Mesodermal cell (in vitro differentiated cells): Measurements from ENCODE around the gene CACNA1G.

ENCODE experiments used
- H3K27ac ChIP-seq: 2 replicates; pipeline ENCODE4 v1.7.0; 2013; ENCODE audit warnings: mild to moderate bottlenecking, low read depth, low read length, moderate library complexity; ENCODE audit not compliant: severe bottlenecking
- H3K36me3 ChIP-seq: 2 replicates; pipeline ENCODE4 v1.7.1; 2013; ENCODE audit warnings: mild to moderate bottlenecking, low read length, moderate library complexity; ENCODE audit not compliant: control insufficient read depth, insufficient read depth
- H3K4me1 ChIP-seq: one replicate; pipeline ENCODE4 v1.7.1; 2013; ENCODE audit warnings: mild to moderate bottlenecking, low read length; ENCODE audit not compliant: insufficient read depth, control insufficient read depth, poor library complexity, severe bottlenecking
- H3K4me3 ChIP-seq: 2 replicates; pipeline ENCODE4 v1.7.0; 2013; ENCODE audit warnings: low read length, control low read depth, mild to moderate bottlenecking; ENCODE audit not compliant: insufficient read depth, poor library complexity, severe bottlenecking; ENCODE audit errors: extremely low read depth
- H3K9me3 ChIP-seq: 2 replicates; pipeline ENCODE4 v1.7.1; 2013; ENCODE audit warnings: mild to moderate bottlenecking, low read length, moderate library complexity; ENCODE audit not compliant: control insufficient read depth
- WGBS, 2 experiments: methylation state at CpG; one replicate each; pipeline ENCODE4 v1.1.5; 2013; ENCODE audit warnings: missing lambda C conversion rate in 2 of 2; ENCODE audit not compliant: insufficient coverage in 2 of 2; 5-methylcytosine and 5-hydroxymethylcytosine counted together

Gene CACNA1G

GRCh38 chr17:50642722-50643656 lies 82.5 kb downstream of the CACNA1G start:
- no peaks in the 10 kb centered on the region for H3K9me3 ChIP-seq
- no peaks in the 10 kb centered on the region for H3K36me3 ChIP-seq
- no peak overlapping the region for H3K4me3 ChIP-seq
- peaks cover 24% of the 10 kb centered on the region for H3K4me1 ChIP-seq
- no peak overlapping the region for H3K27ac ChIP-seq
- WGBS, 2 experiments: 94 to 95% methylated on average over 8 to 10 of the region's 10 CpGs

DNA sequence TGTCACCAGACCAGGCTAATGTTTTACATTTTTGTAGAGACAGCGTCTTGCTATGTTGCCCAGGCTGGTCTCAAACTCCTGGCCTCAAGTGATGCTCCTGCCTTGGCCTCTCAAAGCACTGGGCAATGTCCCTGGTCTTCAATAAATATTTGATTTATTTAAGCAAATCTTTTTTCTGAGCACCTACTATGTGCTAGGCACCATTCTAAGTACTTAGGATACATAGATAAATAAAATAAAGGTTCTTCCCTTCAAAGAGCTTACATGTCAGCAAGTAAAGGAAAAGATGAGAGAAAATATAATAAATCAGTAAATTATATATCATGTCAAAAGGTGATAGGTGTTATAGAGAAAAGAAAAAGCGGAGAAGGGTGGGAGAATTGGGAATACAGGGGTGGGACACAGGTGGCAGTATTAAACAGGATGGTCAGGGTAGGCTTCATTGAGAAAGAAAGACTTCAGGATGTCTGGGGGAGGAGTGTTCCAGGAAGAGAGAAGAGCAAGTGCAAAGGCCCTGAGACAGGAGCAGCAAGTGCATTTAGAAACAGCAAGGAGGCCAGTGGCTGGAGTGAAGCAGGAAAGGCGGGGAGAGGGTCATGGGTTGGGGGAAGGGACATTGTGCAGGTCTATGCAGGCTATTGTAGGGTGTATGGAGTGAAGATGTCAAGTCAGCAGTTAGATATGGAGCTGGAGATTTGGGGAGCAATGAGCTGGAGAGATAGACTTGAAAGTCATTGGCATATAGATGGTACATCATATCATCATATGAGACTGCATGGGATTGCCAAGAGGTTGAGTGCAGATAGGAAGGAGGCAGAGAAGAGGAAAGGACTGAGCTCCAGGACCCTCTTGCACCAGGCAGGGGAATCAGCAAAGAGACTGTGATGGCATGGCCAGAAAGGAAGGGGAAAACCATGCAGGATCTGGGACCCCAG lies 85.5 kb downstream of the CACNA1G start:
- H3K4me3 ChIP-seq: no peak overlapping the region
- WGBS, 2 experiments: 91 to 96% methylated on average over 2 to 3 of the region's 3 CpGs
- H3K36me3 ChIP-seq: no peaks in the 10 kb centered on the region
- H3K27ac ChIP-seq: no peak overlapping the region
- no peaks in the 10 kb centered on the region for H3K9me3 ChIP-seq
- peaks cover 5% of the 10 kb centered on the region for H3K4me1 ChIP-seq

DNA sequence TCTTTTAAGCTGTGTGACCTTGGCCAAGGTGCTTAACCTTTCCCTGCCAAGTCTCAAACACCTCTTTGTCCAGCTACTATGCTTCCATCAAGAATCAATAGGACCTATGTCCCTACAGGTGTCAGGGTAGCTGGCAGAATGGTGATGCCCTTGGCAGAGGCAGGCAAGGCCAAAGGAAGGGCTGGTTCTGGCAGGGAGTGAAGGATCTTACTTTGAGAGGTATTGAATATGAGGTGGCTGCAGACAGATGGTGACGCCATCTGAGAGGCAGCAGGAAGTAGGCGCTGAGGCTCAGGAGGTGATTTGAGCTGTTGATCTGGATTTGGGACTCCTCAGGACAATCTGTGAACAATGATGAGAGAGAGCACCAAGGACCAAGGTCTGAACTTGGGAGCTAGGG lies 86.7 kb downstream of the CACNA1G start:
- H3K36me3 ChIP-seq: no peaks in the 10 kb centered on the region
- H3K9me3 ChIP-seq: no peaks in the 10 kb centered on the region
- 96 to 100% methylated on average over 2 of the region's 2 CpGs for WGBS, 2 experiments
- H3K4me1 ChIP-seq: no peaks in the 10 kb centered on the region
- no peak overlapping the region for H3K27ac ChIP-seq
- no peak overlapping the region for H3K4me3 ChIP-seq

GRCh38 chr17:50649042-50649908 lies 88.8 kb downstream of the CACNA1G start:
- Histone ChIP-seq H3K4me1 (no peaks in the 10 kb centered on the region), H3K9me3 (no peaks in the 10 kb centered on the region), H3K27ac (no peak overlapping the region), H3K4me3 (no peak overlapping the region), H3K36me3 (no peaks in the 10 kb centered on the region)
- WGBS, 2 experiments: 98 to 100% methylated on average over 3 of the region's 7 CpGs

GRCh38 chr17:50651661-50652060 lies 91.1 kb downstream of the CACNA1G start:
- no CpG with 5 or more reads among the region's 2 CpGs for WGBS, 2 experiments

DNA sequence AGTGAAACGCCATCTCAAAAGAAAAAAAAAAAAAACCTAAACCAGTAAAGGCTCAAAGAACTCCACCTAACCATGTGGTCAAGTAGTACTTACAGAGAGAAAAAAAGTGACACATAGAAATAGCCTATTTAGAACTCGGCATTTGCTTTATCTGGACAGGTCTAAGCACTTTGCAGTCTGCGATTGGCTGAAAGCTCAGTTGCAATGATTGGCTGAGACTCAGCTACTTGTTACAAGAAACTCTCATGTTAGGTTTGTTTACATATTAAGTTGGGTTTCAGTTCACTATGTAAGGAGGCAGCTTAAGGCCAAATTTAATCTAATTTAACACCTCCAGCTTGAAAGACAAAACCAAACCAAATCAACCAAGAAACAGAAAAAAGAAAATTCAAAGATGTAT lies 93.2 kb downstream of the CACNA1G start:
- 79 to 90% methylated on average over 2 of the region's 3 CpGs for WGBS, 2 experiments
- Histone ChIP-seq H3K9me3 (no peaks in the 10 kb centered on the region), H3K27ac (no peak overlapping the region), H3K36me3 (no peaks in the 10 kb centered on the region), H3K4me3 (no peak overlapping the region), H3K4me1 (no peaks in the 10 kb centered on the region)

More at GRCh38 chr17:50651661-50652060, 91.1 kb downstream of the CACNA1G start:
- no peak overlapping the region for H3K4me3 ChIP-seq
- H3K36me3 ChIP-seq: no peaks in the 10 kb centered on the region
- no peaks in the 10 kb centered on the region for H3K4me1 ChIP-seq
- H3K27ac ChIP-seq: no peak overlapping the region
- H3K9me3 ChIP-seq: no peaks in the 10 kb centered on the region

DNA sequence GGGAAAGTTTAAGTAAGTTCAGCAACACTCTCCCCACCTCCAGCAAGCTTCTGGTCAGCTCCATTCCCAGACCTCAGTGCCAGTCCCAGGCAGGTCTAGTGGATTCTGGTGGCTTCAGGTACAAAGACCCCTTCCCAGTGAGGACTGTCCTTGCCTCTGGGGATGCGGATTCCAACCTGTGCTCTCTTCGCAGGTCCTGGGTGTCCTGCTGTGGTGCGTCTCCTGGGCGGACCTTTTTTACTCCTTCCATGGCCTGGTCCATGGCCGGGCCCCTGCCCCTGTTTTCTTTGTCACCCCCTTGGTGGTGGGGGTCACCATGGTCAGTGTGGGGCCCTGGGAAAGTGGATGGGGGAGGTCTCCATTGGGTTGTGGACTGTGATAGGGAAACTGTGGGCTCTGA lies 96.0 kb downstream of the CACNA1G start:
- H3K36me3 ChIP-seq: no peaks in the 10 kb centered on the region
- 92 to 97% methylated on average over 3 to 5 of the region's 5 CpGs for WGBS, 2 experiments
- H3K9me3 ChIP-seq: no peaks in the 10 kb centered on the region

DNA sequence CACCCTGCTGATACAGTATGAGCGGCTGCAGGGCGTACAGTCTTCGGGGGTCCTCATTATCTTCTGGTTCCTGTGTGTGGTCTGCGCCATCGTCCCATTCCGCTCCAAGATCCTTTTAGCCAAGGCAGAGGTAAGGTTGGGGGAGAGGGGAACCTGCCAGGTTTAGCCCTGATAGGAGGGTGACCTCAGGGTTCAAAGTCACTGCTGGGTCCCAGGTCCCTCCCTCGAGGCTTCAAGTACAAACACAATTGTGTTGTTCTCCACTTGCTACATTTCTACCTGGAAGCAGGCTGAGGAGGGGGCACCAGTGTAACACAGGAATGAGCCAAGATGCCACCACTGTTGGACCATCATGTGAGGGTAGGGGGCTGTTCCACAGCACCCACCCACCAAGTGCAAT lies 96.5 kb downstream of the CACNA1G start:
- peaks cover 23% of the 10 kb centered on the region for H3K4me1 ChIP-seq
- H3K27ac ChIP-seq: no peak overlapping the region
- WGBS, 2 experiments: 86% methylated on average over 3 of the region's 7 CpGs; no CpG with 5 or more reads in 1 of the 2 experiments
- no peaks in the 10 kb centered on the region for H3K36me3 ChIP-seq
- no peak overlapping the region for H3K4me3 ChIP-seq
- H3K9me3 ChIP-seq: no peaks in the 10 kb centered on the region

More for the DNA sequence above, 96.0 kb downstream of the CACNA1G start:
- H3K4me3 ChIP-seq: no peak overlapping the region
- peaks cover 17% of the 10 kb centered on the region for H3K4me1 ChIP-seq
- H3K27ac ChIP-seq: no peak overlapping the region

- no peaks in the 10 kb centered on the region for H3K36me3 ChIP-seq
- H3K27ac ChIP-seq: no peak overlapping the region
- 87 to 93% methylated on average over 5 to 6 of the region's 7 CpGs for WGBS, 2 experiments
- H3K4me3 ChIP-seq: no peak overlapping the region
- H3K4me1 ChIP-seq: peaks cover 27% of the 10 kb centered on the region
- H3K9me3 ChIP-seq: no peaks in the 10 kb centered on the region
Measured at GRCh38 chr17:50657627-50658026, 97.1 kb downstream of the CACNA1G start.

GRCh38 chr17:50658616-50659015 lies 98.1 kb downstream of the CACNA1G start:
- Histone ChIP-seq H3K27ac (no peak overlapping the region), H3K4me3 (no peak overlapping the region), H3K36me3 (no peaks in the 10 kb centered on the region), H3K4me1 (peaks cover 27% of the 10 kb centered on the region), H3K9me3 (no peaks in the 10 kb centered on the region)
- 82 to 94% methylated on average over 2 to 6 of the region's 6 CpGs for WGBS, 2 experiments
